ENCODE results near the gene TNN. TPM values are rescaled to one million over a fixed set of nuclear protein-coding genes. Genes with fewer than 3 reads are reported as not detected.

Gene TNN
- total RNA-seq, 1 donor from 2014 or later, result 0.25 TPM

DNA sequence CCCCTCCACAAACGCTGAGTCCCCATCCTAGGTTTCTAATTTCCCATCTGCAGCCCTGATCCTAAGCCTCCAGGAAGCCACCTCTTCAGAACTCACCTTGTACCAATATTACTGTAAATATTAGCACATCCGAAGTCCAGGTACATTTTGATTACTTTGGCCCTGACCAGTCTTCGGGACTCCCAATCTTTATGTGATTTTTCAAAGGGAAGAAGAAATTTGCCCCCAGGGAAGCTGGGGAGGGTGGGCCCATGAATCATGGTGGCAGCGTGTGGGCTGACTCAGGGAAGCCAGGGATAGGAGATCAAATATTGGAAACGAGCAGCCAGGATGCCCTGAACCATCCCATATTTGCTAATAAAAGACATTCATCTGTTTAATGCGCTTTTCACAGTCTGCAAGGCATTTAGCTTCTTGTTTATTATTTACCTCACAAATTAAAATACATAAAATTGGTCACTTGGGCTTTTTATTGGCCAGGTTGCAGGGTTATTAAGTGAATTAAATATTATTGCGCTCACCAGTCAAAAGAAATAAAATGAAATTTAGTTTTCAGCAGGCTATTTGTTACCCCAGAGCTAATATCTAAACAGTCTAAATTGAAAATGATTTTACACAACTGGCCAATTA lies 78.4 kb downstream of the TNN start:
- H3K36me3 Mint-ChIP-seq (ENCODE audit: low read depth), result no peaks in the 10 kb centered on the region
- no peak overlapping the region for H3K27ac Mint-ChIP-seq (ENCODE audit: unreplicated experiment)
- H3K27me3 Mint-ChIP-seq (ENCODE audit: low read depth), result peaks cover 20% of the 10 kb centered on the region
- TF ChIP-seq CTCF (IDR thresholded peaks at IDR 0.05), result no peak
- peaks cover 10% of the 10 kb centered on the region for H3K4me1 Mint-ChIP-seq (ENCODE audit: low read depth)
- H3K4me3 Mint-ChIP-seq (ENCODE audit: unreplicated experiment), result no peak overlapping the region
- DNase-seq (ENCODE audit: low spot score), result no peak
- no peaks in the 10 kb centered on the region for H3K9me3 Mint-ChIP-seq (ENCODE audit: low read depth)

DNA sequence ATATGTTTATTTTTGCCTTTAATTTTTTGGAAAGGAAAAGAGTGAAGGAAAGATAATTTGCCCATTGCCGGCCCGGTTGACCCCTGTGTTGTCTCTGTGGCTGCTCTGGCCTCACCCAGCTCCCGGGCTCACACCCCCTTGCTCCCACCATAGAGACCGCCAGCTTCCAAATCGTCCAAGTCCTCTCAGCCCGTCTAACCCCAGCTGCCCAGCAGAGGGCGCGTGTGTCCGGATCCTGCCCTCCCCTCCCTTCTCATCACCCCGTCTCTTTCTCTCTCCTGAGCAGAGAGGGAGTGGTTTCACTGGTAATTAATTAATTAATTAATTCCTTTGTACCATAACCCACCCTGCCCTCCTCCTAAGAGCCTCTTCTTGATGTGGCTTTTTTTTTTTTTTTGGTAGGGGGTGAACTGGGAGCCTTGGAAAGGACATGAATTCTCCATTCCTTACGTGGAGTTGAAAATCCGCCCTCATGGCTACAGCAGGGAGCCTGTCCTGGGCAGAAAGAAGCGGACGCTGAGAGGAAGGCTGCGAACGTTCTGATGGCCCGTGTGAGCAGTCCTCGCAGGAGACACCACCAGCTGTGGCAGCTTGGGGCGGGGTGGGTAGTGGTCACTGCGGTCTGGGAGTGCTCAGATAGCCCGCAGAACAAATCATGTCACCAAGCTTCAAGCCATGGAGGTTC lies 79.0 kb downstream of the TNN start:
- Mint-ChIP-seq H3K27ac (ENCODE audit: unreplicated experiment) (no peak overlapping the region), H3K9me3 (ENCODE audit: low read depth) (no peaks in the 10 kb centered on the region), H3K36me3 (ENCODE audit: low read depth) (no peaks in the 10 kb centered on the region), H3K4me1 (ENCODE audit: low read depth) (peaks cover 10% of the 10 kb centered on the region), H3K4me3 (ENCODE audit: unreplicated experiment) (peak overlapping the region; percentile 27), H3K27me3 (ENCODE audit: low read depth) (peaks cover 27% of the 10 kb centered on the region)
- no peak for DNase-seq (ENCODE audit: low spot score)
- TF ChIP-seq CTCF (IDR thresholded peaks at IDR 0.05), result peak; percentile 88

DNA sequence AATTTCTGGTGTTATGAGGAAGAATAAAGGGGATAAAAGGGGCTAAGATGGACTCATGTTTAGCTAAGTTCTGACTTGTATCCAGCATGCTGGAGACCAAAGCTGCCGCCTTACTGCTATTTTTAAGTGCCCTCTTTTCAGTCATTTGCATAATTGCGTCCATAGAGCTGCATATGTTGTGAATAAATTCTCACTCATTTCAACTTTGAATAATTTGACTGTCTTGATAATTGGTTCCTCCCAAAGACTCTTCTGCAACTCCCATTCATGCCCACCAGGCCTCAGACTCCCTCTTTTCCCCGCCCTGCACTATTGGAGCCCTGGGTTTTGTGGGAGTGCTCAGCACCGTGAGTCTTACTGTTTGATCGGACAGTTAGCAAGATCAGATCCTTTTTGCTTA lies 79.9 kb downstream of the TNN start:
- Mint-ChIP-seq H3K27me3 (ENCODE audit: low read depth) (peaks cover 34% of the 10 kb centered on the region), H3K4me1 (ENCODE audit: low read depth) (peaks cover 15% of the 10 kb centered on the region)

DNA sequence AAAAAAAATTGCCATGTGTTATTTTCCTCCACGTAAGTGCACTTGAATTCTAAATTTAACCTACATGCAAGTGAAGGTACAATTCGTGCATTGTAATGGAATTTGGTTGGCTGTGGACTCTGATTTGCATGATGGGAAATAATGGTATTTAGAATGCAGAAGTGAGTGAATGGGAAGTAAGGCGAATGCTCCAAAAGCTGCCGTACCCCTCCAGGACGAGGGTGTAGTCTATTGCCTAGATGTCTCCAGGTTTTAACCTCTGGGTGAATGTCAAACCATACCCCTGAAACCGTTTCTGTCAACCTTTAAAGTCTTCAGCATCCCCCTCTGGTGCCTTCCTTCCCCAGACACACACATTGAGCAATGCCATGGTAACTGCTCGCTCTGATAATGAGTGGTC lies 80.4 kb downstream of the TNN start:
- no peak overlapping the region for H3K27ac Mint-ChIP-seq (ENCODE audit: unreplicated experiment)
- no peak overlapping the region for H3K4me3 Mint-ChIP-seq (ENCODE audit: unreplicated experiment)
- no peak for TF ChIP-seq CTCF (IDR thresholded peaks at IDR 0.05)
- H3K9me3 Mint-ChIP-seq (ENCODE audit: low read depth), result no peaks in the 10 kb centered on the region
- no peak for DNase-seq (ENCODE audit: low spot score)
- H3K27me3 Mint-ChIP-seq (ENCODE audit: low read depth), result peaks cover 39% of the 10 kb centered on the region
- H3K4me1 Mint-ChIP-seq (ENCODE audit: low read depth), result peaks cover 15% of the 10 kb centered on the region
- H3K36me3 Mint-ChIP-seq (ENCODE audit: low read depth), result no peaks in the 10 kb centered on the region

More for the DNA sequence above, 79.9 kb downstream of the TNN start:
- Mint-ChIP-seq H3K4me3 (ENCODE audit: unreplicated experiment) (no peak overlapping the region), H3K9me3 (ENCODE audit: low read depth) (no peaks in the 10 kb centered on the region), H3K36me3 (ENCODE audit: low read depth) (no peaks in the 10 kb centered on the region), H3K27ac (ENCODE audit: unreplicated experiment) (no peak overlapping the region)
- TF ChIP-seq CTCF (IDR thresholded peaks at IDR 0.05), result no peak
- DNase-seq (ENCODE audit: low spot score), result no peak

GRCh38 chr1:175150596-175151319 lies 83.1 kb downstream of the TNN start:
- H3K4me3 Mint-ChIP-seq (ENCODE audit: unreplicated experiment), result no peak overlapping the region
- H3K36me3 Mint-ChIP-seq (ENCODE audit: low read depth), result no peaks in the 10 kb centered on the region
- DNase-seq (ENCODE audit: low spot score), result no peak
- H3K27ac Mint-ChIP-seq (ENCODE audit: unreplicated experiment), result no peak overlapping the region
- TF ChIP-seq CTCF (IDR thresholded peaks at IDR 0.05), result no peak
- no peaks in the 10 kb centered on the region for H3K9me3 Mint-ChIP-seq (ENCODE audit: low read depth)
- peaks cover 15% of the 10 kb centered on the region for H3K4me1 Mint-ChIP-seq (ENCODE audit: low read depth)
- H3K27me3 Mint-ChIP-seq (ENCODE audit: low read depth), result peaks cover 47% of the 10 kb centered on the region
